ENCODE data around the gene CT45A7. TPM values are rescaled to one million over a fixed set of nuclear protein-coding genes. Genes with fewer than 3 reads are reported as not detected.
"Not testable (repeated sequence)": the region's sequence is repeated elsewhere in the genome, so short reads cannot be mapped to it uniquely, and the experiment has no call there.

The CT45A7 gene
- total and polyA plus RNA-seq, 2 of the 8 experiments (the other 6 are each of a cell fraction or from before 2014, with no cell fraction given): not detected

GRCh38 chrX:135854438-135854837 is 17.4 kb upstream of the CT45A7 start, which contains the start of gene CT45A8:
Gene CT45A8 (minus strand): TSS chrX:135854538. CDS start chrX:135850783, 3,755 bp downstream.
- no CpG with 5 or more reads among the region's 17 CpGs for WGBS, 2 experiments (ENCODE audit: extremely low coverage in 1 of 2, insufficient coverage in 1 of 2, insufficient read length in 1 of 2, insufficient replicate concordance in 2 of 2, low coverage in 1 of 2, low lambda C conversion rate in 2 of 2, missing lambda C conversion rate in 1 of 2)
- H3K23me2 ChIP-seq (ENCODE audit: low read depth, low read length); H2BK5ac ChIP-seq (ENCODE audit: low read depth, low read length); H3K4me3 ChIP-seq (ENCODE audit: extremely low read depth in 1 of 4, insufficient read depth in 2 of 4, low read depth in 3 of 4, low read length in 4 of 4); H2BK15ac ChIP-seq (ENCODE audit: low read length); H3K79me2 ChIP-seq (ENCODE audit: control insufficient read depth in 1 of 2, insufficient read depth in 2 of 2, low read length in 2 of 2); CTCF ChIA-PET (ENCODE audit: partially characterized antibody); H2BK20ac ChIP-seq (ENCODE audit: low read length); H3K27ac ChIP-seq (ENCODE audit: low read depth, low read length); H4K5ac ChIP-seq (ENCODE audit: insufficient read length, low read depth, low read length); H2BK120ac ChIP-seq (replicated peaks; ENCODE audit: low read depth, low read length); H2AK5ac ChIP-seq (ENCODE audit: low read depth, low read length); DNase-seq (ENCODE audit: low read depth in 1 of 2, low spot score in 2 of 2); H3K56ac ChIP-seq (replicated peaks; ENCODE audit: insufficient read length, low read depth, low read length); H4K20me1 ChIP-seq (replicated peaks in 1 of 2; ENCODE audit: control insufficient read depth in 1 of 2, insufficient read depth in 2 of 2, low read length in 2 of 2); H3K4me1 ChIP-seq (replicated peaks in 1 of 4; ENCODE audit: control insufficient read depth in 3 of 4, insufficient read depth in 4 of 4, low read length in 3 of 4); POLR2A ChIA-PET (ENCODE audit: partially characterized antibody); H4K91ac ChIP-seq (replicated peaks; ENCODE audit: insufficient read length, low read length); H2AFZ ChIP-seq (ENCODE audit: low read length); H3K4ac ChIP-seq (replicated peaks; ENCODE audit: insufficient read length, low read depth, low read length); H3K14ac ChIP-seq (ENCODE audit: insufficient read length); H3K9me3 ChIP-seq (ENCODE audit: insufficient read depth in 2 of 2, low read depth in 1 of 2, low read length in 1 of 2); H3K23ac ChIP-seq (ENCODE audit: insufficient read length); H2BK12ac ChIP-seq (ENCODE audit: low read depth, low read length); H3K27me3 ChIP-seq (replicated peaks in 1 of 4; ENCODE audit: control insufficient read depth in 3 of 4, extremely low read depth in 1 of 4, insufficient read depth in 3 of 4, low read length in 3 of 4); H3K9ac ChIP-seq (replicated peaks in 1 of 4; ENCODE audit: extremely low read depth in 1 of 4, low read depth in 3 of 4, low read length in 3 of 4); H3K4me2 ChIP-seq (ENCODE audit: insufficient read depth in 1 of 2, low read depth in 2 of 2, low read length in 2 of 2); H3K79me1 ChIP-seq (ENCODE audit: low read depth, low read length); H4K8ac ChIP-seq (ENCODE audit: extremely low read depth, insufficient read depth, low read length); H3K18ac ChIP-seq (ENCODE audit: extremely low read depth, low read length); FAIRE-seq; H3K36me3 ChIP-seq (ENCODE audit: control insufficient read depth in 2 of 4, insufficient read depth in 4 of 4, low read length in 3 of 4): not testable (repeated sequence)

DNA sequence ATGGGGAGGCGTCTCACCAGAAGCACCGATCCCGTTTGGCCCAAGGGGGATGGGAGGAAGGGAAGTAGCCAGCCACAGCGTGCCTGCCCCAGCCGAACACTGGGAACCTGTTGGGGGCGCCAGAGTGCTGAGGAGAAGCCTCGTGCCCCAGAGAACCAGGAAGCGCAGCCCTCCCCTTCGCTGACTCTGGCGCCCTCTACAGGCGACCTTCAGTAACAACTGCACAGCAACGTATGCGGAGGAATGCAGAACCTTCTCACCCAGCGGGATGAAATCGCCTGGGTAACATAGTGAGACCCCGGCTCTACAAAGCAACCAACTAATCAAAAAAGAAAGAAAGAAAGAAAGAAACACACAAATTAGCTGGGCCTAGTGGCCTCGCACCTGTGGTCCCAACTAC is 17.2 kb downstream of the CT45A7 start, which contains the start of gene CT45A2:
Gene CT45A2, minus strand, starts transcription at position 101 of the 400 bp plus-strand sequence. CDS start 3,747 bp downstream, outside the sequence.
- FAIRE-seq: not testable (repeated sequence)

More for the DNA sequence above, 17.2 kb downstream of the CT45A7 start, which contains the start of gene CT45A2:
- H3K18ac ChIP-seq (ENCODE audit: extremely low read depth, low read length); DNase-seq (ENCODE audit: low read depth in 1 of 2, low spot score in 2 of 2); H3K14ac ChIP-seq (ENCODE audit: insufficient read length); H3K4me2 ChIP-seq (ENCODE audit: insufficient read depth in 1 of 2, low read depth in 2 of 2, low read length in 2 of 2); H2BK5ac ChIP-seq (ENCODE audit: low read depth, low read length); H3K4me1 ChIP-seq (replicated peaks in 1 of 4; ENCODE audit: control insufficient read depth in 3 of 4, insufficient read depth in 4 of 4, low read length in 3 of 4); H3K79me1 ChIP-seq (ENCODE audit: low read depth, low read length); H2AFZ ChIP-seq (ENCODE audit: low read length); H3K4ac ChIP-seq (replicated peaks; ENCODE audit: insufficient read length, low read depth, low read length); H4K91ac ChIP-seq (replicated peaks; ENCODE audit: insufficient read length, low read length); H3K23ac ChIP-seq (ENCODE audit: insufficient read length); H4K5ac ChIP-seq (ENCODE audit: insufficient read length, low read depth, low read length); H2BK15ac ChIP-seq (ENCODE audit: low read length); H2BK120ac ChIP-seq (replicated peaks; ENCODE audit: low read depth, low read length); H2AK5ac ChIP-seq (ENCODE audit: low read depth, low read length); H3K36me3 ChIP-seq (ENCODE audit: control insufficient read depth in 2 of 4, insufficient read depth in 4 of 4, low read length in 3 of 4); H2BK20ac ChIP-seq (ENCODE audit: low read length); H3K27ac ChIP-seq (ENCODE audit: low read depth, low read length); CTCF ChIA-PET (ENCODE audit: partially characterized antibody); H3K9me3 ChIP-seq (ENCODE audit: insufficient read depth in 2 of 2, low read depth in 1 of 2, low read length in 1 of 2); H4K20me1 ChIP-seq (replicated peaks in 1 of 2; ENCODE audit: control insufficient read depth in 1 of 2, insufficient read depth in 2 of 2, low read length in 2 of 2); H3K4me3 ChIP-seq (ENCODE audit: extremely low read depth in 1 of 4, insufficient read depth in 2 of 4, low read depth in 3 of 4, low read length in 4 of 4); H3K56ac ChIP-seq (replicated peaks; ENCODE audit: insufficient read length, low read depth, low read length); POLR2A ChIA-PET (ENCODE audit: partially characterized antibody); H3K27me3 ChIP-seq (replicated peaks in 1 of 4; ENCODE audit: control insufficient read depth in 3 of 4, extremely low read depth in 1 of 4, insufficient read depth in 3 of 4, low read length in 3 of 4); H3K79me2 ChIP-seq (ENCODE audit: control insufficient read depth in 1 of 2, insufficient read depth in 2 of 2, low read length in 2 of 2); H3K9ac ChIP-seq (replicated peaks in 1 of 4; ENCODE audit: extremely low read depth in 1 of 4, low read depth in 3 of 4, low read length in 3 of 4); H2BK12ac ChIP-seq (ENCODE audit: low read depth, low read length); H4K8ac ChIP-seq (ENCODE audit: extremely low read depth, insufficient read depth, low read length); H3K23me2 ChIP-seq (ENCODE audit: low read depth, low read length): not testable (repeated sequence)
- WGBS, 2 experiments (ENCODE audit: extremely low coverage in 1 of 2, insufficient coverage in 1 of 2, insufficient read length in 1 of 2, insufficient replicate concordance in 2 of 2, low coverage in 1 of 2, low lambda C conversion rate in 2 of 2, missing lambda C conversion rate in 1 of 2): no CpG with 5 or more reads among the region's 17 CpGs

Data from H1 (cell line).